Loucy (cell line): ENCODE measurements around the gene ADGRG7.

Experiments
- EZH2phosphoT487 ChIP-seq: fragments of 200-600 bp; IDR thresholded peaks from 2 replicates; pipeline ENCODE4 v1.6.1; 2018; ENCODE audit warnings: antibody characterized with exemption, mild to moderate bottlenecking, moderate library complexity, borderline replicate concordance
- TF ChIP-seq, protein P1 (sequence below): fragments of 200-600 bp; sonication (generic); conservative IDR thresholded peaks from 2 replicates; pipeline ENCODE4 v1.5.1; 2014; ENCODE audit warnings: mild to moderate bottlenecking, antibody characterized with exemption, low read length

DNA sequence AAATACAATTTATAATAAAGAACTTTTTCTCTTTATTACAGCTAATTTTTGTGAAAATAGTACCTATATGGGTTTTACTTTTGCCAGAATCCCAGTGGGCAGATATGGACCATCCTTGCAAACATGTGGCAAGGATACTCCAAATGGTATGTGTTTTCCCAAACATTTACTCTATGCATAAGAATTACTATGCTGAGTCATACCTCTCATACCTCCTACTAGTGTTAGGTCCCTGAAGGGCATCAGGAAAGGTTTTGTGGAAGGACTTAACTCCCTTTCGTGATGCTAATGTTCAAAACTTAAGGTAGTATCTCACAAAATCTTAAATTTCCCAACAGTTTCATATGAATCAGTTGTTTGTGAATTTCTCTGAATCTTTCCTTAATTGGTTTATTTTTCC, 21.3 kb downstream of the ADGRG7 start:
- TF ChIP-seq, protein P1, sequence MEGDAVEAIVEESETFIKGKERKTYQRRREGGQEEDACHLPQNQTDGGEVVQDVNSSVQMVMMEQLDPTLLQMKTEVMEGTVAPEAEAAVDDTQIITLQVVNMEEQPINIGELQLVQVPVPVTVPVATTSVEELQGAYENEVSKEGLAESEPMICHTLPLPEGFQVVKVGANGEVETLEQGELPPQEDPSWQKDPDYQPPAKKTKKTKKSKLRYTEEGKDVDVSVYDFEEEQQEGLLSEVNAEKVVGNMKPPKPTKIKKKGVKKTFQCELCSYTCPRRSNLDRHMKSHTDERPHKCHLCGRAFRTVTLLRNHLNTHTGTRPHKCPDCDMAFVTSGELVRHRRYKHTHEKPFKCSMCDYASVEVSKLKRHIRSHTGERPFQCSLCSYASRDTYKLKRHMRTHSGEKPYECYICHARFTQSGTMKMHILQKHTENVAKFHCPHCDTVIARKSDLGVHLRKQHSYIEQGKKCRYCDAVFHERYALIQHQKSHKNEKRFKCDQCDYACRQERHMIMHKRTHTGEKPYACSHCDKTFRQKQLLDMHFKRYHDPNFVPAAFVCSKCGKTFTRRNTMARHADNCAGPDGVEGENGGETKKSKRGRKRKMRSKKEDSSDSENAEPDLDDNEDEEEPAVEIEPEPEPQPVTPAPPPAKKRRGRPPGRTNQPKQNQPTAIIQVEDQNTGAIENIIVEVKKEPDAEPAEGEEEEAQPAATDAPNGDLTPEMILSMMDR = no peak
- TF ChIP-seq EZH2phosphoT487 = no peak
